Neuronal stem cell (in vitro differentiated cells): ENCODE results near the gene ITIH3.

Experiments
- DNase-seq: peaks from one replicate; pipeline ENCODE4 v3.0.0-alpha.2; 2013; ENCODE audit warnings: low spot score
- H2AFZ ChIP-seq: one replicate; pipeline ENCODE4 v1.6.1; 2013; ENCODE audit warnings: mild to moderate bottlenecking, low read length, inconsistent platforms
- H2AK5ac ChIP-seq: 2 replicates; pipeline ENCODE4 v1.6.1; 2013; ENCODE audit warnings: low read depth, mild to moderate bottlenecking, inconsistent platforms, low read length, moderate library complexity, mixed read lengths
- H2BK120ac ChIP-seq: 2 replicates; pipeline ENCODE4 v1.6.1; 2013; ENCODE audit warnings: low read depth, mild to moderate bottlenecking, inconsistent platforms, low read length, moderate library complexity, mixed read lengths
- H2BK12ac ChIP-seq: one replicate; pipeline ENCODE4 v1.6.1; 2013; ENCODE audit warnings: low read length, inconsistent platforms
- H2BK15ac ChIP-seq: 2 replicates; pipeline ENCODE4 v1.6.1; 2013; ENCODE audit warnings: mild to moderate bottlenecking, low read length, inconsistent platforms, mixed read lengths
- H2BK5ac ChIP-seq: one replicate; pipeline ENCODE4 v1.6.1; 2013; ENCODE audit warnings: inconsistent platforms, mild to moderate bottlenecking, low read length, moderate library complexity
- H3K14ac ChIP-seq: one replicate; pipeline ENCODE4 v1.6.1; 2013; ENCODE audit warnings: low read length, inconsistent platforms
- H3K18ac ChIP-seq: 2 replicates; pipeline ENCODE4 v1.6.1; 2013; ENCODE audit warnings: low read length, inconsistent platforms
- H3K23ac ChIP-seq: 2 replicates; pipeline ENCODE4 v1.6.1; 2013; ENCODE audit warnings: low read depth, mild to moderate bottlenecking, mixed read lengths, low read length, inconsistent platforms; ENCODE audit not compliant: poor library complexity
- H3K27ac ChIP-seq: replicated peaks from 3 replicates; pipeline ENCODE4 v1.5.1; 2013; ENCODE audit warnings: low read length, inconsistent platforms
- H3K27me3 ChIP-seq, 3 experiments: 2 replicates each; pipeline ENCODE4 v1.6.1; 2013; ENCODE audit warnings: low read length in 3 of 3, mild to moderate bottlenecking in 2 of 3, inconsistent platforms in 1 of 3, low read depth in 1 of 3, mixed read lengths in 1 of 3, moderate library complexity in 1 of 3; ENCODE audit not compliant: control insufficient read depth in 3 of 3, insufficient read depth in 3 of 3
- H3K36me3 ChIP-seq, 2 donors: replicated peaks in 1 of 2; 2 replicates each; pipeline ENCODE4 v1.6.1; 2013; ENCODE audit warnings: low read length in 2 of 2; ENCODE audit not compliant: control insufficient read depth in 2 of 2, insufficient read depth in 2 of 2
- H3K4ac ChIP-seq: 2 replicates; pipeline ENCODE4 v1.6.1; 2013; ENCODE audit warnings: inconsistent platforms, mild to moderate bottlenecking, low read length, moderate library complexity
- H3K4me1 ChIP-seq, 2 donors: 1 replicate in 1 of 2; 2 replicates in 1 of 2; pipeline ENCODE4 v1.6.1; 2013; ENCODE audit warnings: low read length in 2 of 2, low read depth in 1 of 2; ENCODE audit not compliant: control insufficient read depth in 2 of 2, insufficient read depth in 1 of 2
- H3K4me2 ChIP-seq: one replicate; pipeline ENCODE4 v1.6.1; 2013; ENCODE audit warnings: mild to moderate bottlenecking, low read length, inconsistent platforms; ENCODE audit not compliant: insufficient read depth, poor library complexity, severe bottlenecking
- H3K4me3 ChIP-seq, 2 donors: 2 replicates each; pipeline ENCODE4 v1.5.1; 2013; ENCODE audit warnings: low read length in 2 of 2, mild to moderate bottlenecking in 2 of 2, inconsistent platforms in 1 of 2, moderate library complexity in 1 of 2
- H3K79me1 ChIP-seq: one replicate; pipeline ENCODE4 v1.6.1; 2013; ENCODE audit warnings: low read depth, mild to moderate bottlenecking, inconsistent platforms, low read length, moderate library complexity
- H3K9ac ChIP-seq: one replicate; pipeline ENCODE4 v1.6.1; 2013; ENCODE audit warnings: mild to moderate bottlenecking, low read depth, low read length, inconsistent platforms; ENCODE audit not compliant: poor library complexity
- H3K9me3 ChIP-seq, 2 donors: replicated peaks in 1 of 2; 2 replicates each; pipeline versions ENCODE3 to v1.6.1; 2013; ENCODE audit warnings: low read length in 2 of 2, mild to moderate bottlenecking in 2 of 2, inconsistent platforms in 1 of 2, low read depth in 1 of 2, mixed read lengths in 1 of 2, moderate library complexity in 1 of 2; ENCODE audit not compliant: control insufficient read depth in 2 of 2, insufficient read depth in 1 of 2
- H4K8ac ChIP-seq: one replicate; pipeline ENCODE4 v1.6.1; 2013; ENCODE audit warnings: low read depth, mild to moderate bottlenecking, inconsistent platforms, low read length, moderate library complexity
- H4K91ac ChIP-seq: one replicate; pipeline ENCODE4 v1.6.1; 2013; ENCODE audit warnings: low read length, low read depth, mild to moderate bottlenecking, inconsistent platforms; ENCODE audit not compliant: poor library complexity
- WGBS, 2 donors: extraction: QIAGEN DNeasy Blood & Tissue Kit; methylation state at CpG; one replicate each; pipeline ENCODE4 v1.1.7; 2013; ENCODE audit warnings: missing lambda C conversion rate in 2 of 2, mixed read lengths in 1 of 2; ENCODE audit not compliant: insufficient read length in 2 of 2, insufficient replicate concordance in 1 of 2; ENCODE audit errors: extremely low coverage in 2 of 2; 5-methylcytosine and 5-hydroxymethylcytosine counted together

ITIH3 gene

DNA sequence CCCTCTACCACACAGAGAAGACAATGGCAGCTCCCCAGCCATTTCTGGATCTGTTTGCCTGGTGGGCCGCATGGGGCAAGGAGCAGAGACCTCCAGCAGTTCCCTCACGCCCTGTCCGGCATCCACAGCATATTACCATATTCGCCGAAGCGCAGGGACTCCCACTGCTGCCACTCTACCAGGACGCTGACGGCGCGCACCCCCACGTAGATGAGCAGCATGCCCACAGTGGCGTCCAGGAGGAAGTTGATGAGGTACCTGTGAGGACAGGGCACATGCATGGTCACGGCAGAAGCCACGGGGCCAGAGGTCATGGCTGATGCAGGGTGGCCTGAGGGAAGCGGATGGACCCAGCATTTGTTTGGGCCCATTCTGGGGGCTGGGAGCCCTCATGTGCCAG is 55.1 kb downstream of the ITIH3 start:
- Histone ChIP-seq H2AFZ (no peak overlapping the region), H3K9ac (peak overlapping the region; percentile 55), H3K9me3 (no peaks in the 10 kb centered on the region), H3K18ac (no peak overlapping the region), H3K4me3 (no peak overlapping the region), H4K91ac (no peak overlapping the region), H3K14ac (no peak overlapping the region), H2BK12ac (no peak overlapping the region), H3K4me2 (no peak overlapping the region), H3K36me3 (peaks cover 14 to 37% of the 10 kb centered on the region in 2 donors), H3K4ac (no peak overlapping the region), H3K27me3 (no peaks in the 10 kb centered on the region), H3K27ac (no peak overlapping the region), H3K79me1 (no peaks in the 10 kb centered on the region), H2BK5ac (no peak overlapping the region), H2BK15ac (no peak overlapping the region), H3K23ac (no peak overlapping the region), H2BK120ac (no peak overlapping the region), H2AK5ac (no peak overlapping the region), H4K8ac (no peak overlapping the region), H3K4me1 (peaks cover 0 to 4% of the 10 kb centered on the region in 2 donors)
- no peak for DNase-seq
- no CpG with 5 or more reads among the region's 15 CpGs for WGBS, 2 donors

DNA sequence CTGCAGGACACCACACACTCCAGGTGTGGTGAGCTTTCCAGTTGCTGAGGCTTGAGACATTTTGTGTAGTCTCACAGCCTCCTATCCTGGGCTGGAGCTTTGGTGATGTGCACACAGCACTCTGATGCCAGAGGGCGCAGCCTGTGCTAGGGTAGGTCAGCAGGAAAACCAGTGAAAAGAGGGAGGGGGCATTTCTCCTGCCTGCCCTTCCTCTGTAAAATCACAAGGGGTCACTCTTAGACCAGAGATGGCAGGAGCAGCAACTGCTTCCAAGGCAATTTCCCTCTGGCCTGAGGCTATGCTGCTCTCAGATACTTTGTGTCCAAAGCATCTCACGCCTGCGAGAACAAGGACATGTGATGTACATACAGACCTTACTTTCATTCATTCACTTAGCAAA is 56.8 kb downstream of the ITIH3 start:
- no peak overlapping the region for H3K23ac ChIP-seq
- no peak overlapping the region for H3K18ac ChIP-seq
- no peak overlapping the region for H4K8ac ChIP-seq
- H4K91ac ChIP-seq = no peak overlapping the region
- H3K27ac ChIP-seq = no peak overlapping the region
- H3K4me3 ChIP-seq = no peak overlapping the region
- H3K36me3 ChIP-seq = peaks cover 14 to 37% of the 10 kb centered on the region in 2 donors
- peaks cover 0 to 4% of the 10 kb centered on the region in 2 donors for H3K4me1 ChIP-seq
- no peaks in the 10 kb centered on the region for H3K9me3 ChIP-seq
- H3K4me2 ChIP-seq = no peak overlapping the region
- H2BK15ac ChIP-seq = no peak overlapping the region
- H2BK12ac ChIP-seq = no peak overlapping the region
- no peak overlapping the region for H2AFZ ChIP-seq
- no peaks in the 10 kb centered on the region for H3K27me3 ChIP-seq
- no peak overlapping the region for H3K4ac ChIP-seq
- DNase-seq = peak; percentile 56
- no peak overlapping the region for H2AK5ac ChIP-seq
- no peak overlapping the region for H3K14ac ChIP-seq
- H3K9ac ChIP-seq = no peak overlapping the region
- H2BK120ac ChIP-seq = no peak overlapping the region
- H2BK5ac ChIP-seq = no peak overlapping the region
- no CpG with 5 or more reads among the region's 3 CpGs for WGBS, 2 donors
- no peaks in the 10 kb centered on the region for H3K79me1 ChIP-seq

DNA sequence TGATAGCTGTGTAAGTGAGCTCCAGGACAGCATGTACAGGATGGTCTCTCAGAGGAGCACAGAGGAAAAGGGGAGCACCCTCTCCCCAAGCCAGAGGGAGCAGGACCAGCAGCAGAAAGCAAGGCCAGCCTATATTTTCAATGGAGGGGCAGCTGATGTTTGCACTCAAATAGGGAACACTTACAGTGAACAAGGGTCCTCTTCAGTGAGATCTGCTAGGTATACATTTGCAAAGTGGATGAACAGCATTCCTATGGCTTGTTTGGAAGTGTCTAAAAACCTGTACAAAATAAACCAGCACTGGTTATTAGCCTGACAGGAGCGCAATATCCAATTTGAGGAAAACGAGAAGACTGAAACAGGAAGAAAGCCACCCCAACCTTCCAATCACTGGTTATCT is 57.8 kb downstream of the ITIH3 start:
- H2BK120ac ChIP-seq = no peak overlapping the region

DNA sequence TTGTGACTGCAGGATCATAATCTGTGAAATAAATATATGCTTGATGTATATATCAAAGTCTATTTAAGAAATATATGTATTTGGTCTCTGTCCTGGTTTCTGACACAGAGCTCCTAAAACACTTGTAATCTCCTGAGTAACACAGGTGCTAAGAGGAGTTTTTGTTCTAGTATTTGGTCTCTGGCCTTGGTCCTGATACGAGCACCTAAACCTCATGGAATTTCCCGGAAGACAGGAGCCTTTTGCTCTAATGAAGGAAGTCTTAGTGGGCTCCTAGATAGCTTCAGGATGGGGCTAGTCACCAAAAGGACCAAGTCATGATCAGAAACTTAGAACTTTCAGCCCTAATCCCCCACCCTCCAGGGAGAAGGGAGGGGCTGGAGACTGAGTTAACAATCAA is 59.4 kb downstream of the ITIH3 start:
- Histone ChIP-seq H3K9me3 (peaks cover 0 to 2% of the 10 kb centered on the region in 2 donors), H3K4ac (no peak overlapping the region), H2BK15ac (no peak overlapping the region), H3K27me3 (no peaks in the 10 kb centered on the region), H2AFZ (no peak overlapping the region), H4K8ac (no peak overlapping the region), H3K4me2 (no peak overlapping the region), H3K9ac (no peak overlapping the region), H3K23ac (no peak overlapping the region), H3K4me3 (no peak overlapping the region), H4K91ac (no peak overlapping the region), H2BK120ac (no peak overlapping the region), H3K79me1 (no peaks in the 10 kb centered on the region), H3K36me3 (peaks cover 8 to 16% of the 10 kb centered on the region in 2 donors), H3K27ac (no peak overlapping the region), H3K14ac (no peak overlapping the region), H3K4me1 (peaks cover 0 to 3% of the 10 kb centered on the region in 2 donors), H2AK5ac (no peak overlapping the region), H2BK12ac (no peak overlapping the region), H2BK5ac (no peak overlapping the region), H3K18ac (no peak overlapping the region)
- WGBS, 2 donors = no CpG with 5 or more reads among the region's 2 CpGs
- no peak for DNase-seq

More for the DNA sequence above, 57.8 kb downstream of the ITIH3 start:
- Histone ChIP-seq H3K4me2 (no peak overlapping the region), H2AFZ (no peak overlapping the region), H3K9ac (no peak overlapping the region), H3K23ac (no peak overlapping the region), H4K8ac (no peak overlapping the region), H3K79me1 (no peaks in the 10 kb centered on the region), H3K9me3 (no peaks in the 10 kb centered on the region), H3K18ac (no peak overlapping the region), H2BK15ac (no peak overlapping the region), H3K27me3 (no peaks in the 10 kb centered on the region), H2BK12ac (no peak overlapping the region), H3K14ac (no peak overlapping the region), H3K4me3 (no peak overlapping the region), H3K4ac (no peak overlapping the region), H3K27ac (no peak overlapping the region), H2BK5ac (no peak overlapping the region), H2AK5ac (no peak overlapping the region), H3K4me1 (peaks cover 0 to 3% of the 10 kb centered on the region in 2 donors), H4K91ac (no peak overlapping the region), H3K36me3 (peaks cover 14 to 32% of the 10 kb centered on the region in 2 donors)
- no CpG with 5 or more reads among the region's 2 CpGs for WGBS, 2 donors
- no peak for DNase-seq
